MM.1S (cell line): ENCODE results near the gene SH3PXD2B.

Source experiments
- EZH2 ChIP-seq: fragments of 300-600 bp; sonication (generic); optimal IDR thresholded peaks from 2 replicates; pipeline ENCODE3; 2017; ENCODE audit warnings: low read depth, mild to moderate bottlenecking, antibody characterized with exemption, low read length, mixed read lengths
- EZH2phosphoT487 ChIP-seq: fragments of 300-600 bp; sonication (generic); IDR thresholded peaks from 2 replicates; pipeline ENCODE4 v1.6.1; 2018; ENCODE audit warnings: antibody characterized with exemption, low read length
- TF ChIP-seq, protein P1 (sequence below): fragments of 300-600 bp; sonication (generic); IDR thresholded peaks from 2 replicates; pipeline ENCODE4 v1.5.1; 2016; ENCODE audit warnings: antibody characterized with exemption, low read length, mixed read lengths

DNA sequence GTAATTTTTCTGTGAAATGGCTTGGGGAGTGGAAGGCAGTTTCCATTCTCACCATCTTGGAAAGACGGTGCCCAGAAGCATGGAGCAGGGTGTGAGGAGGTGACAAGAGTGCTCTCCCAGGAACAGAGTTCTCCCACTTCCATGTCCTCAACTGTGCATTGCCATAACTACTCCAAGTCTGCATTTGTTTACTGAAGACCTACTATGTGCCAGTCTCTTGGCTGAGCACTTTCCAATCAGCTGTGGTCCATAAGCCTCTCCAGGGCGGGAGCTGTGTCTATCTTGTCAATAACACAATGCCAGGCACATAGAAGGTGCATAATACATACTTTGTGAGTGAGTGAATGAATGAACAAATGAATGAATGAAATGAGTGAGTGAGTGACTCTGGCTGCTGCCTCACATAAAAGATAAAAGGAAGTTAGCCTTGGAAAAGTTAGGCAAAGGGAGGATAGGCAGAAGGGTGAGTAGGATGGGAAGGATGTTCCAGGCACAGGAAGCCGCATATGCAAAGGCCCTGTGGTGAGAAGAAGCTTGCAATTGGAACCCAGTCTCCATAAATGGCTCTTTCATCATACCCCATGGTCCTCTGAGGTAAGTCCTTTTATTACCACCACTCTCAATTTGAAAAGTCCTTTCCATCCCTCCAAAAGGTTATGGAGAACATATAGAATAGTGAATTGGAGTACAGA, 31.3 kb upstream of the SH3PXD2B start:
- no peak for TF ChIP-seq EZH2phosphoT487
- TF ChIP-seq, protein P1, sequence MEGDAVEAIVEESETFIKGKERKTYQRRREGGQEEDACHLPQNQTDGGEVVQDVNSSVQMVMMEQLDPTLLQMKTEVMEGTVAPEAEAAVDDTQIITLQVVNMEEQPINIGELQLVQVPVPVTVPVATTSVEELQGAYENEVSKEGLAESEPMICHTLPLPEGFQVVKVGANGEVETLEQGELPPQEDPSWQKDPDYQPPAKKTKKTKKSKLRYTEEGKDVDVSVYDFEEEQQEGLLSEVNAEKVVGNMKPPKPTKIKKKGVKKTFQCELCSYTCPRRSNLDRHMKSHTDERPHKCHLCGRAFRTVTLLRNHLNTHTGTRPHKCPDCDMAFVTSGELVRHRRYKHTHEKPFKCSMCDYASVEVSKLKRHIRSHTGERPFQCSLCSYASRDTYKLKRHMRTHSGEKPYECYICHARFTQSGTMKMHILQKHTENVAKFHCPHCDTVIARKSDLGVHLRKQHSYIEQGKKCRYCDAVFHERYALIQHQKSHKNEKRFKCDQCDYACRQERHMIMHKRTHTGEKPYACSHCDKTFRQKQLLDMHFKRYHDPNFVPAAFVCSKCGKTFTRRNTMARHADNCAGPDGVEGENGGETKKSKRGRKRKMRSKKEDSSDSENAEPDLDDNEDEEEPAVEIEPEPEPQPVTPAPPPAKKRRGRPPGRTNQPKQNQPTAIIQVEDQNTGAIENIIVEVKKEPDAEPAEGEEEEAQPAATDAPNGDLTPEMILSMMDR = no peak
- TF ChIP-seq EZH2 = no peak
